ENCODE measurements around the gene TAS2R40.

DNA sequence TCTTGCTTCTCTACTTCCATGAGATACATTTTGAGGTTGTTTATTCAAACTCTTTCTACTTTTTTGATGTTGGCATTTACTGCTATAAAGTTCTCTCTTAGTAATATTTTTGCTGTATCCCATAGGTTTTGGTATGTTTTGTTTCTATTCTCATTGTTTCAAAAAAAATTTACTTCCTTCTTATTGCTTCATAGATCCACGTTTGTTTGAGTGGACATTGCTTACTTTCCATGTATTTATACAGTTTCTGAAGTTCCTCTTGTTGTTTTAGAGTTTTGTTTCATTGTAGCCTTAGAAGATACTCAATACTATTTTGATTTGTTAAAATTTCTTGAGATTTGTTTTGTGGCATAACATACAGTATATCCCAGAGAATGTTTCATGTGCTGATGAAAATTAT, 13.7 kb downstream of the TAS2R40 start:
- TF ChIP-seq, protein P1, sequence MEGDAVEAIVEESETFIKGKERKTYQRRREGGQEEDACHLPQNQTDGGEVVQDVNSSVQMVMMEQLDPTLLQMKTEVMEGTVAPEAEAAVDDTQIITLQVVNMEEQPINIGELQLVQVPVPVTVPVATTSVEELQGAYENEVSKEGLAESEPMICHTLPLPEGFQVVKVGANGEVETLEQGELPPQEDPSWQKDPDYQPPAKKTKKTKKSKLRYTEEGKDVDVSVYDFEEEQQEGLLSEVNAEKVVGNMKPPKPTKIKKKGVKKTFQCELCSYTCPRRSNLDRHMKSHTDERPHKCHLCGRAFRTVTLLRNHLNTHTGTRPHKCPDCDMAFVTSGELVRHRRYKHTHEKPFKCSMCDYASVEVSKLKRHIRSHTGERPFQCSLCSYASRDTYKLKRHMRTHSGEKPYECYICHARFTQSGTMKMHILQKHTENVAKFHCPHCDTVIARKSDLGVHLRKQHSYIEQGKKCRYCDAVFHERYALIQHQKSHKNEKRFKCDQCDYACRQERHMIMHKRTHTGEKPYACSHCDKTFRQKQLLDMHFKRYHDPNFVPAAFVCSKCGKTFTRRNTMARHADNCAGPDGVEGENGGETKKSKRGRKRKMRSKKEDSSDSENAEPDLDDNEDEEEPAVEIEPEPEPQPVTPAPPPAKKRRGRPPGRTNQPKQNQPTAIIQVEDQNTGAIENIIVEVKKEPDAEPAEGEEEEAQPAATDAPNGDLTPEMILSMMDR (IDR thresholded peaks at IDR 0.05): no peak
- TF ChIP-seq POLR2A (IDR thresholded peaks at IDR 0.05): no peak
